HG03354 (cell line): ENCODE results near the gene TMEM192.
A peak's percentile ranks its signal among the peaks of the same experiment; 100 is the strongest.
"Not testable (repeated sequence)": the region's sequence is repeated elsewhere in the genome, so short reads cannot be mapped to it uniquely, and the experiment has no call there.

ENCODE experiments used
- ATAC-seq: cut with Tn5 transposase; IDR thresholded peaks from one replicate; pipeline ENCODE4 v1.9.1; 2021; ENCODE audit warnings: mild to moderate bottlenecking; ENCODE audit not compliant: unreplicated experiment, poor library complexity, severe bottlenecking

Gene TMEM192

DNA sequence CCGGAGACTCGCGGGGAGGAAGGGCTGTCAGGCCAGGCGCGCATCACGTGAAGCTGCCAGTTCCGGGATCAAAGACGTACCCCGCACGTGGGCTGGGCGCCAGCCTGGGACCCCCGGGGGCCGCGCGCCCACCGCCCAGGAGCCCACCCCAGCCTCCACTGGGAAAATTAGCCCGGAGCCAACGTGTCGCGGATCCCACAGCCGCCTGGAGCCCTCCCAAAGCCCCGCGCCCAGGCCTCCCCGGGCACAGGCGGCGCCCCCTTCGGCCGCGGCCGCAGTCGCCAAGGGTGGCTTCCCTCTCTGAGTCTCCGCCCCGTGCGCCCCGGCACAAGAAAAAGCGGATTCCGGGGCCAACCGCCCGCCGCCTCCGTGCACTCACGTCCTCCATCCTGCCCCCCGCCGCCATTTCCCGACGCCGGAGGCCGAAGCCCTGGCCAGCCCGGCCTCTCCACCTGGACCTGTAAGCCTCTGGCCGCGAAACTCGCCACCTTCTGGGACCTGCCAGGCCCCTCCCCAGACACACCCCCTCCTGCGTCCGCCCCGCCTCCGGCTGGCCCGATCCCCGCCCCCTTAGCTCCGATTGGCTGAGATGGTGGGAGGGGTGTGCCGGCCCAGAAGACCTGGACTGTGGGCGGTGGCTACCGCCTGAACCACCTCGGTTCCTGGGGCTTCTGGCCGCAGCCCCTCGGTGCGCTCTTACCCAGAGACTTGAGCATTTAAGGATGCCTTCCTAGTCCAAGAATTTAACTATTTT lies at the start of gene TMEM192:
TSS of gene TMEM192 (minus strand) at position 493 of the 754 bp plus-strand sequence. CDS start at position 406, 87 bp downstream.
- ATAC-seq = peak; percentile 97

DNA sequence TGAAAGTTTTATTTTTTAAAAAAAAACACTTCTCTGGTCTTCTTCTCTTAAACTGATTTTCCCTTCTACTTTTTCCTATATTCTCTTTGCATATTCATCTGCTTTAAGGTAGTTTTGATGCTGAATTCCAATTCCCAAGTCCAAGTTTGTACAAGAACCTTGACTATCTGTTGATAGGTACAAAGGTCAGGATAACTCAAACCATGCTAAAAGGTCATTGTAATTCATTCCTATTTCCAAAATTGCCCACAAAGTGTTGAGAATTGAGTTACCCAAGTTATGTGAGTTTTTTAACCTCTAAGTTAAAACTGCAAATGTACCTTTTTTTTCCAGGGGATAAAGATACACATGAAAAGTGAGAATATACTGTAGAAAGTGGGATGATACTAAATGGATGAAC lies 46.1 kb upstream of the TMEM192 start:
- no peak for ATAC-seq

DNA sequence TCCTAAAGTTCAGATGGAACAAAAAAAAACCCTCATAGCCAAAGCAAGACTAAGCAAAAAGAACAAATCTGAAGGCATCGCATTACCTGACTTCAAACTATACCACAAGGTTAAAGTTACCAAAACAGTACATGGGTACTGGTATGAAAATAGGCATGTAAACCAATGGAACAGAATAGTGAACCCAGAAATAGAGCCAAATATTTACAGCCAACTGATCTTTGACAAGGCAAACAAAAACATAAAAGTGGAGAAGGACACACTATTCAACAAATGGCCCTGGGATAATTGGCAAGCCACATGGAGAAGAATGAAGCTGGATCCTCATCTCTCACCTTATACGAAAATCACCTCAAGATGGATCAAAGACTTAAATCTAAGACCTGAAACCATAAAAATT lies 44.2 kb upstream of the TMEM192 start:
- ATAC-seq = no peak

DNA sequence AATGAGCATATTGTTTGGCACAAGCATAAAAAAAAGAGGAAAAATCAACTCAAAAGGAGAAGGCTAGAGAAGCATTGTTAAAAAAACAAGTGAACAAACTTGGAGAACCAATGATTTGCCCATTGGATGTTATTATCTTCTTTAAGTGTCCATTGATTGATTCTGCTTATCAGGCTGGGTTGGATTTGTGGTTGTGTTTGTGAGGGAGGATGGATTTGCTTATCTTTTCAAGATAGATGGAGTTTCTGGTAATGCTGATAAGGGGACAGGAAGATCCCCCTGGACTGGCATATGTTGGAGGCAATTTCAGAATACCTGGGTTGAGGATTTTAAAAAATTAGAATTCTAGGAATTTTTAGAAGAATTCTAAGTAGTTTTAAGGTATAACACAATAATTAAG lies 41.8 kb upstream of the TMEM192 start:
- ATAC-seq = no peak

DNA sequence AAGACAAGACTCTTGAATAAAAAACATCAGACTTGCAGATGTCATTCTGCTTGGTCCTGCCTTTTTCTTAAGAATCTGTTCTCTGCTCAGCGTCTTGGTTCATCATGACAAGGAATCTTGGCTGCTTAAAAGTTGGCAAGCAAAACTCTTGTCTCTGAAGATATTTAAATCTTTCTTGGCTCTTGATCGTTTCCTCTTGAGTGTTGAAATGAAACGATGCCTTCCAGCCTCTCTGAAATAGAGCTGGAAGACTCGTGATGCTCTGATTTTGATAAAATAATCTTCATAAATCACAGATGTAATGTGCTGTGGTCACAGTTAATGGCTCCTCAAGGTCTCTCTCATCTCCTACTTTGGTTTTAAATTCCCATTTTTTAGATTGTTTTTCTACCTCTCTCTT lies 39.9 kb upstream of the TMEM192 start:
- no peak for ATAC-seq

GRCh38 chr4:165151734-165152133 lies 39.1 kb upstream of the TMEM192 start:
- ATAC-seq = no peak

- no peak for ATAC-seq
Observed at GRCh38 chr4:165150545-165150944, 37.9 kb upstream of the TMEM192 start.

DNA sequence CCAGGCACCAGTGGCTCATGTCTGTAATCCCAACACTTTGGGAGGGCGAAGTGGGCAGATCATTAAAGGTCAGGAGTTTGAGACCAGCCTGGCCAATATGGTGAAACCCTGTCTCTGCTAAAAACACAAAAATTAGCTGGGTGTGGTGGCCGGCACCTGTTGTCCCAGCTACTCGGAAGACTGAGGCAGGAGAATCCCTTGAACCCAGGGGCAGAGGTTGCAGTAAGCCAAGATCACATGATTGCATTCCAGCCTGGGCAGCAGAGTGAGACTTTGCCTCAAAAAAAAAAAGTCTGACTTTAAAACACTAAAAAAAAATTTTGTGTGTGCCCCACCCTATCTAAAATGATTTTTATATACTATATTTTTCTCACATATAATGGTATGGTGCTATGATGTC lies 26.2 kb upstream of the TMEM192 start:
- no peak for ATAC-seq

GRCh38 chr4:165137205-165137604 lies 24.5 kb upstream of the TMEM192 start:
- ATAC-seq = no peak

DNA sequence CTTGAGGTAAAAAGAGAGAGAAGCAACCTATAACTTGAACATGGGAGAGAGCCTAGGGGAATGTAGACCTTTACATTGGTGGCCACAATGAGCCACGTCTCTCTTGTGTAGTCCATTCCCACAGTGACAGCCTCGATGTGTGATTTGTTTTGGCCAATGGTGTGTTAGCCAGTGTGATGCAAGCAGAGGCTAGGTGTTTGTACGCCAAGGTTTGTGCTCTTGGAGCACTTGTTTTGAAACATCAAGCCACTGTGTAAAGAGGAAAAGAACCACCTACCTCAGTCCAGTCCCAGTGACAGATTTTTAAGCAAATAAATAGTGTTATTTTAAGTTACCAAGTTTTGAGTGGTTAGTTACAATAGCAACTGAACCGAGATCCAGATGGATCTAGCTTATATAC lies 23.9 kb upstream of the TMEM192 start:
- no peak for ATAC-seq

GRCh38 chr4:165133150-165133549 lies 20.5 kb upstream of the TMEM192 start:
- ATAC-seq = no peak

DNA sequence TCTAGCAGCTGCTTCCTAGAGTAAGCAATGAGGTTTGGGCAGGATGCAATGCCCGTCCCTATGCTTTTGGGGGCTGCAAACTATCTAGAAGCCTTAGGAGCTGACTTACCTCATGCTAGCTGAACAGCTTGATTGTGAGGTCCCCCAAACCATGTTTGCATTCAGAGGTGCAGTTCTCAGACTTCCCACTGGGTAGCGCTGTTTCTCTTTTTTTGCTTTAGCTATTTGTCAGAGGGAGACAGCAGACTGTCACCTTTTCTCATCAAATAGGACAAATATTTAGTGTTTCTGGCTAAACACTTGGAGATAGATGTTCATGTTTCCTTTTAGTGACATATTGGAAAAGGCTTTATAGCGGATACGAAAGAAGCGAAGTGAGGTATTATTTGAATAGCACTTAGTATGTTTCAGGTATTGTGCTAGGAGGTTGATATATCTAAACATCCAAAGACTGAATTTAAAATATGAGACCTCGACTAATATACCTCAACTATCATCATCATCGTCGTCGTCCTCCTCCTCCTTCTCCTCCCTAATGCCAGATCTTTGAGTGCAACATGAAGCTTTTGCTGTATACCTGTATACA lies 18.7 kb upstream of the TMEM192 start:
- ATAC-seq = peak; percentile 77

GRCh38 chr4:165129924-165130323 lies 17.3 kb upstream of the TMEM192 start:
- no peak for ATAC-seq

- ATAC-seq = not testable (repeated sequence)
Observed at GRCh38 chr4:165125869-165126499, 13.3 kb upstream of the TMEM192 start.

DNA sequence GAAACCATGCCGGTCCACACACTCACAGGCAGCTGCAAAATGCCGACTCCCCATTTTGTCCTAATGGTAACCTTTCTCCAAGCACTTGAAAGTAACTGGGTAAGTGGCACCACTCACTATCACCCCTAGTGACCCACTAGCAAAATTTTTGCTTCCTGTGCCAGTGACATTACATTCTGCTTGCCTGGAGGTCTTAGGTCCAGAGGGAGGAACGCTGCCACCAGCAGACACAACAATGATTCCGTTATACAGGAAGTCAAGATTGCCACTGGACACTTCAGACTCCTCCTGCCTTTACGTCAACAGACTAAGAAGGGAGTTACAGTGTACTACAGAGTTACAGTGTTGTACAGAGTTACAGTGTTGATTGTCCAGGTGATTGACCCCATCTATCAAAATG lies 11.8 kb upstream of the TMEM192 start:
- no peak for ATAC-seq

DNA sequence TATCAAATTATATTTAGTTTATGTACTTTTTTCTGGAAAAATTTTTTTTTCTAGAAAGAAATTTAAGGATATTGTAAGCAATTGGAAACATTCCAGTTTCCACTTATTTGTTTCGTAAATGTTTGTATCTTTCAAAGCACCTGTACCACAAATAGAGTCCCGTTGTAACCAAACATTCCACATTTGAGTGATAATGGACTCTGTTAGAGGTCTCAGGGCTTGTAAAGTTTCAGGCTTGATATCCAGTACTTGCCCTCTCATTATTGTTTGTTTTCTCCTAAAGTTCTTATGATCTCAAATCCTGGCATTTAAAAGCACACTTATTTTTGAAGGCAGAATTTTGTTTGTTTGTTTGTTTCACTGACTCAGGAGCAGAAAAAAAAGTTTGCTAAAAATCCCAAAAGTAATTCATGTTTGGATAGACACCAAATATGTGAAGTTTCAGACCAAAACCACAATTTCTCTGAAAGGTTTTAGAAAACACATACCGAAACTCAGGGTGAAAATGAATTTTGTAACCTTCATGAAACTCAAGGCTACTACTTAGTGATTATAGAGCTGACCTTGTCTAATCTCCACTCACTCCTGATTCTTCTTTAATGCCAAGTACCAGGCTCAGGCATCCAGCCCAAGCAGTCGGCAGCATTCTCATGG lies 5.7 kb upstream of the TMEM192 start:
- ATAC-seq = peak; percentile 85

DNA sequence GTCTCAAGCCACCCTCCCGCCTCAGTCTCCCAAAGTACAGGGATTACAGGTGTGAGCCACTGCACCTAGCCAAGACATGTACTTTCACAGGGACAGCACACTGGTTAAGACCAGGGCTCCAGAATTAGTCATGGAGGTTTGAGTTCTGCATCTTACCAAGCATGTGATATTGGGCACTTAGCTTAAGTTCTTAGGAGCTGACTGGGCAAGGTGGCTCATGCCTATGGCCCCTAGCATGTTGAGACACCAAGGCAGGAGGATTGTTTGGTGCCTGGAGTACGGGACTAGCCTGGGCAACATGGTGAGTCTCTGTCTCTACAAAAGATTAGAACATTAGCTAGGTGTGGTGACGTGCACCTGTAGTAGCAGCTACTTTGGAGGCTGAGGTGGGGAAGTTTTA lies 2.6 kb upstream of the TMEM192 start:
- ATAC-seq = no peak

DNA sequence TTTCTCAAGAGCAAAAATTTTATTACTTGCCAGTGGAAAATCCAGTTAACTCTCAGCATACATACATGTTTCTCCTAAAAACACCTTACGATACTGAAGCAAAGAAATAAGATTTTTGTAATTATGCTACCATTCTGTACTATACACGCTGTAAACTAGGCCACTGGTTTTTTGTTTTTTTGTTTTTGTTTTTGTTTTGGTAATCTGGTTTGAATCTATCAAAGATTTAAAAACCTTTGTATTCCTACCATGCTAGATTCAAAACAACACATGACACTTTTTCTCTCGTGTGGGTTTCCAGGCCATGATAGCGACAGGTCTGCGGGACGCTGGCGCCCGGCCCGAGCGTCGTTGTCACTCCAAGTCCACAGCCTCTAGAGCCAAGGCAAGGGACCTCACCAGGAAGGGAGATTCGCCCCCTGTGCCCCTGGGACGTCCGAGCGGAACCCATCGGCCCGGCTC lies 723 bp downstream of the TMEM192 start:
- no peak for ATAC-seq

DNA sequence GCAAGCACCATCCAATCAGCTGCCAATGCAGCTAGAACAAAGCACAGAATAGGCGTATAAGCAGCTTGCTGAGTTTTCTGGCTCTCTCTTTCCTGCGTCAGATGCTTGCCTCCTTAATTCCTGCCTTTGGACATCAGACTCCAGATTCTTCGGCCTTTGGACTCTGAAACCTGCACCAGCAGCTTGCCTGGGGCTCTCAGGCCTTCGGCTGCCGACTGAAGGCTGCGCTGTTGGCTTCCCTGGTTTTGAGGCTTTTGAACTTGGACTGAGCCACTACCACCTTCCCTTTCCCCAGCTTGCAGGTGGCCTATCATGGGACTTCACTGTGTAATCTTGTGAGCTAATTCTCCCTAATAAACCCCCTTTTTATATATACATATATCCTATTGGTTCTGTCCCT lies 6.1 kb downstream of the TMEM192 start:
- ATAC-seq = no peak

- no peak for ATAC-seq
Observed at GRCh38 chr4:165101641-165102040, 11.0 kb downstream of the TMEM192 start.

GRCh38 chr4:165096776-165097175 lies 15.9 kb downstream of the TMEM192 start:
- no peak for ATAC-seq
